ENCODE measurements around the gene KCNK10. TPM values are rescaled to one million over a fixed set of nuclear protein-coding genes. Genes with fewer than 3 reads are reported as not detected.

Gene KCNK10
- total RNA-seq, 5 donors from 2014 or later (not counting 1 experiment from before 2014, with no cell fraction given): not detected

GRCh38 chr14:88196116-88196890 lies 126.8 kb downstream of the KCNK10 start:
- H3K9me3 Mint-ChIP-seq: no peaks in the 10 kb centered on the region
- no peaks in the 10 kb centered on the region for H3K4me1 Mint-ChIP-seq
- CTCF ChIA-PET: interaction anchor here in 1 of 2 donors (0.5 to 1.0 kb wide), 3 partner anchors 12 to 265 kb away, joined by 3 to 6 read pairs (median 3); no protein-coding TSS in a partner anchor
- H3K36me3 Mint-ChIP-seq: no peaks in the 10 kb centered on the region
- Histone ChIP-seq H3K36me3 (ENCODE audit: control insufficient read depth in 2 of 2, extremely low read depth in 1 of 2, insufficient read depth in 1 of 2, low read length in 1 of 2) (no peaks in the 10 kb centered on the region), H3K9me3 (no peaks in the 10 kb centered on the region), H3K4me3 (ENCODE audit: control insufficient read depth in 1 of 2, extremely low read depth in 1 of 2, low read length in 1 of 2) (no peak overlapping the region), H3K4me1 (ENCODE audit: control insufficient read depth in 1 of 2, extremely low read depth in 1 of 2, insufficient read depth in 2 of 2, low read length in 2 of 2) (no peaks in the 10 kb centered on the region), H3K27me3 (replicated peaks in 1 of 2; ENCODE audit: control insufficient read depth in 2 of 2, extremely low read depth in 1 of 2, insufficient read depth in 2 of 2, low read length in 1 of 2) (peaks cover 3 to 8% of the 10 kb centered on the region in 2 experiments), H3K27ac (ENCODE audit: low read length) (no peak overlapping the region)
- peaks cover 36 to 44% of the 10 kb centered on the region in 2 donors for H3K27me3 Mint-ChIP-seq
- no CpG with 5 or more reads among the region's 7 CpGs for WGBS (ENCODE audit: insufficient coverage)
- no peak overlapping the region for H3K4me3 Mint-ChIP-seq
- ATAC-seq (replicated peaks in 1 of 4) (no peak), DNase-seq (no peak)
- H3K27ac Mint-ChIP-seq: no peak overlapping the region
- POLR2A ChIA-PET: no interaction called here

- Mint-ChIP-seq H3K4me1 (no peaks in the 10 kb centered on the region), H3K27me3 (peaks cover 36 to 46% of the 10 kb centered on the region in 2 donors), H3K36me3 (no peaks in the 10 kb centered on the region), H3K9me3 (no peaks in the 10 kb centered on the region), H3K27ac (no peak overlapping the region), H3K4me3 (no peak overlapping the region)
- Histone ChIP-seq H3K4me3 (ENCODE audit: control insufficient read depth in 1 of 2, extremely low read depth in 1 of 2, low read length in 1 of 2) (no peak overlapping the region), H3K4me1 (ENCODE audit: control insufficient read depth in 1 of 2, extremely low read depth in 1 of 2, insufficient read depth in 2 of 2, low read length in 2 of 2) (no peaks in the 10 kb centered on the region), H3K9me3 (no peaks in the 10 kb centered on the region), H3K27ac (ENCODE audit: low read length) (no peak overlapping the region), H3K27me3 (replicated peaks in 1 of 2; ENCODE audit: control insufficient read depth in 2 of 2, extremely low read depth in 1 of 2, insufficient read depth in 2 of 2, low read length in 1 of 2) (peaks cover 3 to 8% of the 10 kb centered on the region in 2 experiments), H3K36me3 (ENCODE audit: control insufficient read depth in 2 of 2, extremely low read depth in 1 of 2, insufficient read depth in 1 of 2, low read length in 1 of 2) (no peaks in the 10 kb centered on the region)
- CTCF ChIA-PET: interaction anchor here in 1 of 2 donors (0.5 kb wide), 1 partner anchor 265 kb away, joined by 6 read pairs; no protein-coding TSS in a partner anchor
- no peak for ATAC-seq (replicated peaks in 1 of 4)
- POLR2A ChIA-PET: no interaction called here
- no peak for DNase-seq
- WGBS (ENCODE audit: insufficient coverage): 68% methylated on average over 6 of the region's 7 CpGs
Observed at GRCh38 chr14:88195676-88196075, 127.4 kb downstream of the KCNK10 start.

DNA sequence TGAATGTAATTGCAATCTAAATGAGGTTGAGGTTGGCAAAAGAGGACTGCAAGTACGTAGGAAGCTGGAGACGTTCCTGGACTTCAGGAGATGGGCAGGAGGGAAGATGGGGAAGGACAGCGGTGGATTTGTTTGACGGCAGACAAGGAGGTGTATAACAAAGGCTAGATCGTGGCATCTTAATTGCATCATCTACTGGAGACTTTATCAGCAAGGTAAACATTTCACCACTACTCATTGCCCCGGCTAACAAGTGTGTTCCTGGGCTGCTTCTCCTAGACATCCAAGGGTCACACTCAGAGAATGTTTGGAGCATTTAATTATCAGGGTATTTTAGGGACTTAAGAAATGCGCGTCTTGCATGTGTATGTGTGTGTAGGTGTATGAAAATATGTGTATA lies 128.5 kb downstream of the KCNK10 start:
- no peaks in the 10 kb centered on the region for H3K4me1 Mint-ChIP-seq
- H3K4me1 ChIP-seq (ENCODE audit: control insufficient read depth in 1 of 2, extremely low read depth in 1 of 2, insufficient read depth in 2 of 2, low read length in 2 of 2): no peaks in the 10 kb centered on the region
- H3K36me3 ChIP-seq (ENCODE audit: control insufficient read depth in 2 of 2, extremely low read depth in 1 of 2, insufficient read depth in 1 of 2, low read length in 1 of 2): no peaks in the 10 kb centered on the region
- H3K36me3 Mint-ChIP-seq: no peaks in the 10 kb centered on the region
- H3K4me3 Mint-ChIP-seq: no peak overlapping the region
- peaks cover 3 to 8% of the 10 kb centered on the region in 2 experiments for H3K27me3 ChIP-seq (replicated peaks in 1 of 2; ENCODE audit: control insufficient read depth in 2 of 2, extremely low read depth in 1 of 2, insufficient read depth in 2 of 2, low read length in 1 of 2)
- H3K9me3 Mint-ChIP-seq: no peaks in the 10 kb centered on the region
- no peak for ATAC-seq (replicated peaks in 1 of 4)
- H3K27ac ChIP-seq (ENCODE audit: low read length): no peak overlapping the region
- WGBS (ENCODE audit: insufficient coverage): 73% methylated on average over 2 of the region's 8 CpGs
- DNase-seq: no peak
- CTCF ChIA-PET: no interaction called here
- no peaks in the 10 kb centered on the region for H3K9me3 ChIP-seq
- POLR2A ChIA-PET: no interaction called here
- peaks cover 36 to 48% of the 10 kb centered on the region in 2 donors for H3K27me3 Mint-ChIP-seq
- H3K27ac Mint-ChIP-seq: no peak overlapping the region
- H3K4me3 ChIP-seq (ENCODE audit: control insufficient read depth in 1 of 2, extremely low read depth in 1 of 2, low read length in 1 of 2): no peak overlapping the region

GRCh38 chr14:88191605-88192004 lies 131.5 kb downstream of the KCNK10 start:
- no peaks in the 10 kb centered on the region for H3K9me3 Mint-ChIP-seq
- CTCF ChIA-PET: no interaction called here
- ATAC-seq (replicated peaks in 1 of 4): no peak
- no peak overlapping the region for H3K4me3 ChIP-seq (ENCODE audit: control insufficient read depth in 1 of 2, extremely low read depth in 1 of 2, low read length in 1 of 2)
- peaks cover 0 to 8% of the 10 kb centered on the region in 2 experiments for H3K27me3 ChIP-seq (replicated peaks in 1 of 2; ENCODE audit: control insufficient read depth in 2 of 2, extremely low read depth in 1 of 2, insufficient read depth in 2 of 2, low read length in 1 of 2)
- H3K27me3 Mint-ChIP-seq: peaks cover 28 to 38% of the 10 kb centered on the region in 2 donors
- 14% methylated on average over 1 of the region's 2 CpGs for WGBS (ENCODE audit: insufficient coverage)
- no peaks in the 10 kb centered on the region for H3K9me3 ChIP-seq
- H3K4me1 ChIP-seq (ENCODE audit: control insufficient read depth in 1 of 2, extremely low read depth in 1 of 2, insufficient read depth in 2 of 2, low read length in 2 of 2): peaks cover 0 to 5% of the 10 kb centered on the region in 2 experiments
- H3K27ac Mint-ChIP-seq: no peak overlapping the region
- no peak overlapping the region for H3K4me3 Mint-ChIP-seq
- peaks cover 5 to 6% (median 6%) of the 10 kb centered on the region in 3 donors for H3K4me1 Mint-ChIP-seq
- no peak overlapping the region for H3K27ac ChIP-seq (ENCODE audit: low read length)
- no peaks in the 10 kb centered on the region for H3K36me3 ChIP-seq (ENCODE audit: control insufficient read depth in 2 of 2, extremely low read depth in 1 of 2, insufficient read depth in 1 of 2, low read length in 1 of 2)
- POLR2A ChIA-PET: no interaction called here
- no peaks in the 10 kb centered on the region for H3K36me3 Mint-ChIP-seq
- no peak for DNase-seq

DNA sequence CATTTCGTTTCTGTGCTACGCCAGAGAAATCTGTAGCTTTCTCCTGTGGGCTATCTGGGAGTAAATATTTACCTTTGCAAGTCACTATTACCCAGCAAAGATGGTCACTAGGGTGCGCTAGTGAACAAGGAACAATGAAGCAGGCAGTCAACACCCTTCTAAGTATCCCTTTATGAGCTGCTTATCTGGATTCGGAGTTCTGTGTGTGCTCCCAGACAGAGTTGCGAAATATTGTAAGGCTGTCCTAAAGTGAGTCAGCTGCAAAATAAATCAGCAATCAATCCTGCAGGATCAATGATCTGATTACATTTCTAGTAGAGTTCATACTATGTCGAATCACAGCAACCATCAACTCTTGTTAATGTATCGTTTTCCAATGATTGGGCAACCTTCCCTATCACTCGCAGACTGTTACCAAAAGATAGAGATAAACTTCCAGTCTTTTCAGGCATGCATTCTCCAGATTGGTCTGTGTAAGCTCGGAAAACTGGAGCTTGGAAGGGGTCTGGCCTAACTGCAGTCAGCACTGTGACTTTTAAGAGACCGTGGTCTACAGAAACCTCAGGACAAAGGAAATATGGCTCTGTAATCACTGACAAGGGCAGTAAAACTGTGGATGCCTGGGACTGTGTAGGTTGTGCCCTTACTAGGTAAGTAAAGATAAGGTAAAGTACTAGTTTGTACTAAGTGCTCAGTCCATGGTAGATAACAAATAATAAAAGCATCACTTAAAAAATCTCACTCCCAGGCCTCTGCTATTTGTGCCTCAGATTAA lies 133.5 kb downstream of the KCNK10 start:
- WGBS (ENCODE audit: insufficient coverage): 58% methylated on average over 5 of the region's 10 CpGs
- Mint-ChIP-seq H3K36me3 (no peaks in the 10 kb centered on the region), H3K4me3 (peak overlapping the region; percentile 1 to 46 (median 13))

GRCh38 chr14:88188745-88189416 lies 134.2 kb downstream of the KCNK10 start:
- Histone ChIP-seq H3K27me3 (replicated peaks in 1 of 2; ENCODE audit: control insufficient read depth in 2 of 2, extremely low read depth in 1 of 2, insufficient read depth in 2 of 2, low read length in 1 of 2) (peaks cover 0 to 4% of the 10 kb centered on the region in 2 experiments), H3K4me3 (ENCODE audit: control insufficient read depth in 1 of 2, extremely low read depth in 1 of 2, low read length in 1 of 2) (no peak overlapping the region), H3K4me1 (ENCODE audit: control insufficient read depth in 1 of 2, extremely low read depth in 1 of 2, insufficient read depth in 2 of 2, low read length in 2 of 2) (peaks cover 0 to 5% of the 10 kb centered on the region in 2 experiments), H3K36me3 (ENCODE audit: control insufficient read depth in 2 of 2, extremely low read depth in 1 of 2, insufficient read depth in 1 of 2, low read length in 1 of 2) (no peaks in the 10 kb centered on the region), H3K27ac (ENCODE audit: low read length) (no peak overlapping the region), H3K9me3 (no peaks in the 10 kb centered on the region)
- POLR2A ChIA-PET: no interaction called here
- CTCF ChIA-PET: interaction anchor here (0.7 to 1.3 kb wide), 9 partner anchors 8 to 679 kb away, joined by 3 to 17 read pairs (median 3); no protein-coding TSS in a partner anchor
- WGBS (ENCODE audit: insufficient coverage): 31% methylated on average over 7 of the region's 13 CpGs
- peaks cover 10 to 23% of the 10 kb centered on the region in 2 donors for H3K27me3 Mint-ChIP-seq
- H3K36me3 Mint-ChIP-seq: no peaks in the 10 kb centered on the region
- H3K9me3 Mint-ChIP-seq: no peaks in the 10 kb centered on the region
- DNase-seq (no peak), ATAC-seq (replicated peaks in 1 of 4) (no peak)
- peak overlapping the region; percentile 1 to 46 (median 13) for H3K4me3 Mint-ChIP-seq
- peaks cover 5 to 6% (median 6%) of the 10 kb centered on the region in 3 donors for H3K4me1 Mint-ChIP-seq
- no peak overlapping the region for H3K27ac Mint-ChIP-seq

More for the DNA sequence above, 133.5 kb downstream of the KCNK10 start:
- CTCF ChIA-PET: interaction anchor here (0.7 to 1.3 kb wide), 9 partner anchors 9 to 678 kb away, joined by 3 to 17 read pairs (median 3); no protein-coding TSS in a partner anchor
- H3K27me3 Mint-ChIP-seq: peaks cover 17 to 30% of the 10 kb centered on the region in 2 donors
- peak in 28 of 35 experiments; percentile 1 to 67 (median 31) for DNase-seq
- H3K4me1 Mint-ChIP-seq: peaks cover 5 to 6% (median 6%) of the 10 kb centered on the region in 3 donors
- Histone ChIP-seq H3K27me3 (replicated peaks in 1 of 2; ENCODE audit: control insufficient read depth in 2 of 2, extremely low read depth in 1 of 2, insufficient read depth in 2 of 2, low read length in 1 of 2) (peaks cover 0 to 4% of the 10 kb centered on the region in 2 experiments), H3K4me1 (ENCODE audit: control insufficient read depth in 1 of 2, extremely low read depth in 1 of 2, insufficient read depth in 2 of 2, low read length in 2 of 2) (peaks cover 0 to 5% of the 10 kb centered on the region in 2 experiments), H3K36me3 (ENCODE audit: control insufficient read depth in 2 of 2, extremely low read depth in 1 of 2, insufficient read depth in 1 of 2, low read length in 1 of 2) (no peaks in the 10 kb centered on the region), H3K27ac (ENCODE audit: low read length) (no peak overlapping the region), H3K9me3 (no peaks in the 10 kb centered on the region), H3K4me3 (ENCODE audit: control insufficient read depth in 1 of 2, extremely low read depth in 1 of 2, low read length in 1 of 2) (no peak overlapping the region)
- ATAC-seq (replicated peaks in 1 of 4): peak in 3 of 4 experiments; percentile 36 to 61 (median 51)
- POLR2A ChIA-PET: interaction anchor here in 1 of 2 donors (0.5 kb wide), 1 partner anchor 8 kb away, joined by 4 read pairs; no protein-coding TSS in a partner anchor
- no peaks in the 10 kb centered on the region for H3K9me3 Mint-ChIP-seq
- no peak overlapping the region for H3K27ac Mint-ChIP-seq
